Trophoblast cell (in vitro differentiated cells and primary cell): ENCODE results near the gene DNAJC11.
"Not testable (repeated sequence)": the region's sequence is repeated elsewhere in the genome, so short reads cannot be mapped to it uniquely, and the experiment has no call there.

ENCODE experiments used
- DNase-seq, 2 donors: peaks; one replicate each; pipeline ENCODE4 v3.0.0-alpha.2; 2016
- H2AFZ ChIP-seq: 2 replicates; pipeline ENCODE4 v1.6.1; 2013; ENCODE audit warnings: low read length, moderate library complexity, mild to moderate bottlenecking; ENCODE audit not compliant: insufficient read depth, poor library complexity
- H2AK5ac ChIP-seq: 2 replicates; pipeline ENCODE4 v1.6.1; 2013; ENCODE audit warnings: mild to moderate bottlenecking, low read length
- H2BK120ac ChIP-seq: 2 replicates; pipeline ENCODE4 v1.6.1; 2013; ENCODE audit warnings: low read length, mild to moderate bottlenecking, moderate library complexity; ENCODE audit not compliant: insufficient read depth, poor library complexity
- H2BK12ac ChIP-seq: 2 replicates; pipeline ENCODE4 v1.6.1; 2013; ENCODE audit warnings: mild to moderate bottlenecking, low read length, moderate library complexity
- H2BK5ac ChIP-seq: 2 replicates; pipeline ENCODE4 v1.6.1; 2013; ENCODE audit warnings: low read length, low read depth, moderate library complexity, mild to moderate bottlenecking; ENCODE audit not compliant: poor library complexity
- H3K14ac ChIP-seq: 2 replicates; pipeline ENCODE4 v1.6.1; 2013; ENCODE audit warnings: mild to moderate bottlenecking, low read length
- H3K18ac ChIP-seq: 2 replicates; pipeline ENCODE4 v1.6.1; 2013; ENCODE audit warnings: mild to moderate bottlenecking, low read length
- H3K23ac ChIP-seq: 2 replicates; pipeline ENCODE4 v1.6.1; 2013; ENCODE audit warnings: low read length
- H3K27ac ChIP-seq: 2 replicates; pipeline ENCODE4 v1.5.1; 2013; ENCODE audit warnings: low read depth, mild to moderate bottlenecking, inconsistent platforms, low read length, moderate library complexity
- H3K27me3 ChIP-seq: 2 replicates; pipeline ENCODE4 v1.6.1; 2013; ENCODE audit warnings: inconsistent platforms, mild to moderate bottlenecking, low read length, moderate library complexity; ENCODE audit not compliant: insufficient read depth
- H3K36me3 ChIP-seq, 2 experiments: 1 replicate in 1 of 2; 2 replicates in 1 of 2; pipeline ENCODE4 v1.6.1; 2013; ENCODE audit warnings: low read length in 2 of 2, mild to moderate bottlenecking in 2 of 2, moderate library complexity in 1 of 2; ENCODE audit not compliant: insufficient read depth in 2 of 2, control insufficient read depth in 1 of 2
- H3K4ac ChIP-seq: 2 replicates; pipeline ENCODE4 v1.6.1; 2013; ENCODE audit warnings: low read depth, mild to moderate bottlenecking, low read length, moderate library complexity
- H3K4me1 ChIP-seq, 2 experiments: 1 replicate in 1 of 2; 2 replicates in 1 of 2; pipeline ENCODE4 v1.6.1; 2013; ENCODE audit warnings: low read length in 2 of 2, mild to moderate bottlenecking in 2 of 2, moderate library complexity in 1 of 2; ENCODE audit not compliant: insufficient read depth in 2 of 2, control insufficient read depth in 1 of 2
- H3K4me2 ChIP-seq: 2 replicates; pipeline ENCODE4 v1.6.1; 2013; ENCODE audit warnings: inconsistent platforms, mild to moderate bottlenecking, low read length, moderate library complexity
- H3K4me3 ChIP-seq: 2 replicates; pipeline ENCODE4 v1.5.1; 2013; ENCODE audit warnings: mild to moderate bottlenecking, low read depth, low read length, inconsistent platforms
- H3K79me1 ChIP-seq: one replicate; pipeline ENCODE4 v1.6.1; 2013; ENCODE audit warnings: low read length
- H3K79me2 ChIP-seq: 2 replicates; pipeline ENCODE4 v1.6.1; 2013; ENCODE audit warnings: low read length, mild to moderate bottlenecking; ENCODE audit not compliant: control insufficient read depth, insufficient read depth, poor library complexity
- H3K9ac ChIP-seq: 2 replicates; pipeline ENCODE4 v1.6.1; 2013; ENCODE audit warnings: mild to moderate bottlenecking, low read length
- H3K9me3 ChIP-seq: 2 replicates; pipeline ENCODE4 v1.6.1; 2013; ENCODE audit warnings: low read depth, mild to moderate bottlenecking, control low read depth, inconsistent platforms, low read length; ENCODE audit not compliant: insufficient read depth
- H4K12ac ChIP-seq: 2 replicates; pipeline ENCODE4 v1.6.1; 2013; ENCODE audit warnings: low read depth, mild to moderate bottlenecking, low read length, moderate library complexity
- H4K8ac ChIP-seq: 2 replicates; pipeline ENCODE4 v1.6.1; 2013; ENCODE audit warnings: low read depth, mild to moderate bottlenecking, low read length, moderate library complexity
- H4K91ac ChIP-seq: one replicate; pipeline ENCODE4 v1.6.1; 2013; ENCODE audit warnings: low read depth, mild to moderate bottlenecking, low read length, moderate library complexity
- WGBS: extraction: QIAGEN DNeasy Blood & Tissue Kit; methylation state at CpG from one replicate; pipeline ENCODE4 v1.1.7; 2013; ENCODE audit warnings: missing lambda C conversion rate; ENCODE audit not compliant: insufficient read length, insufficient coverage; ENCODE audit errors: extremely low coverage; 5-methylcytosine and 5-hydroxymethylcytosine counted together

Gene DNAJC11

GRCh38 chr1:6743189-6744101 is 41.8 kb upstream of the DNAJC11 start:
- no peak overlapping the region for H2AK5ac ChIP-seq
- H3K36me3 ChIP-seq: no peaks in the 10 kb centered on the region
- no peak overlapping the region for H2AFZ ChIP-seq
- no peak for DNase-seq
- no peak overlapping the region for H3K18ac ChIP-seq
- no peaks in the 10 kb centered on the region for H3K27me3 ChIP-seq
- H3K4me3 ChIP-seq: no peak overlapping the region
- H3K9ac ChIP-seq: no peak overlapping the region
- H4K91ac ChIP-seq: no peak overlapping the region
- H2BK120ac ChIP-seq: no peak overlapping the region
- H3K79me1 ChIP-seq: no peaks in the 10 kb centered on the region
- H4K8ac ChIP-seq: no peak overlapping the region
- no peak overlapping the region for H3K27ac ChIP-seq
- H3K4ac ChIP-seq: no peak overlapping the region
- no peaks in the 10 kb centered on the region for H3K4me1 ChIP-seq
- H4K12ac ChIP-seq: no peak overlapping the region
- H3K9me3 ChIP-seq: peaks cover 4% of the 10 kb centered on the region
- no CpG with 5 or more reads among the region's 20 CpGs for WGBS
- no peak overlapping the region for H3K4me2 ChIP-seq
- no peak overlapping the region for H3K14ac ChIP-seq
- H3K79me2 ChIP-seq: no peaks in the 10 kb centered on the region
- no peak overlapping the region for H2BK5ac ChIP-seq
- no peak overlapping the region for H2BK12ac ChIP-seq
- no peak overlapping the region for H3K23ac ChIP-seq

GRCh38 chr1:6742676-6743188 is 41.1 kb upstream of the DNAJC11 start:
- no CpG with 5 or more reads among the region's 7 CpGs for WGBS
- DNase-seq, H3K79me2 ChIP-seq, H4K8ac ChIP-seq, H4K12ac ChIP-seq, H3K36me3 ChIP-seq, H3K27me3 ChIP-seq, H3K23ac ChIP-seq, H3K4me2 ChIP-seq, H4K91ac ChIP-seq, H3K79me1 ChIP-seq, H3K18ac ChIP-seq, H2BK12ac ChIP-seq, H3K14ac ChIP-seq, H3K9ac ChIP-seq, H2AK5ac ChIP-seq, H3K4ac ChIP-seq, H3K4me1 ChIP-seq, H2BK120ac ChIP-seq, H3K27ac ChIP-seq, H3K9me3 ChIP-seq, H2BK5ac ChIP-seq, H3K4me3 ChIP-seq, H2AFZ ChIP-seq: not testable (repeated sequence)

- Histone ChIP-seq H3K4me1 (peaks cover 0 to 2% of the 10 kb centered on the region in 2 experiments), H3K27ac (no peak overlapping the region), H3K4me3 (no peak overlapping the region), H3K4ac (no peak overlapping the region), H3K9me3 (peaks cover 4% of the 10 kb centered on the region), H2AK5ac (no peak overlapping the region), H2BK12ac (no peak overlapping the region), H3K14ac (no peak overlapping the region), H2BK5ac (no peak overlapping the region), H3K27me3 (no peaks in the 10 kb centered on the region), H2AFZ (no peak overlapping the region), H3K23ac (no peak overlapping the region), H4K12ac (no peak overlapping the region), H3K9ac (no peak overlapping the region), H3K79me2 (no peaks in the 10 kb centered on the region), H4K91ac (no peak overlapping the region), H3K36me3 (no peaks in the 10 kb centered on the region), H3K79me1 (no peaks in the 10 kb centered on the region), H4K8ac (no peak overlapping the region), H3K4me2 (no peak overlapping the region), H2BK120ac (no peak overlapping the region), H3K18ac (no peak overlapping the region)
- no CpG with 5 or more reads among the region's 30 CpGs for WGBS
- DNase-seq: no peak
Observed at GRCh38 chr1:6738987-6739676, 37.5 kb upstream of the DNAJC11 start.

GRCh38 chr1:6732942-6733341 is 31.3 kb upstream of the DNAJC11 start:
- Histone ChIP-seq H3K9me3 (no peaks in the 10 kb centered on the region), H3K27me3 (no peaks in the 10 kb centered on the region), H3K4me1 (peaks cover 0 to 2% of the 10 kb centered on the region in 2 experiments), H3K79me2 (no peaks in the 10 kb centered on the region), H3K14ac (no peak overlapping the region), H2BK12ac (no peak overlapping the region), H3K18ac (no peak overlapping the region), H4K8ac (no peak overlapping the region), H3K23ac (no peak overlapping the region), H2AK5ac (no peak overlapping the region), H3K36me3 (no peaks in the 10 kb centered on the region), H4K91ac (no peak overlapping the region), H3K9ac (no peak overlapping the region), H3K4ac (no peak overlapping the region), H3K4me2 (no peak overlapping the region), H3K4me3 (no peak overlapping the region), H4K12ac (no peak overlapping the region), H2BK120ac (no peak overlapping the region), H2AFZ (no peak overlapping the region), H2BK5ac (no peak overlapping the region), H3K27ac (no peak overlapping the region), H3K79me1 (no peaks in the 10 kb centered on the region)
- WGBS: no CpG with 5 or more reads among the region's 5 CpGs
- DNase-seq: peak; percentile 61 to 70
